VCaP (cell line): ENCODE data around the gene SLC11A2.

Experiments
- H3K27ac ChIP-seq: fragments of 450-650 bp; 2 replicates; pipeline ENCODE4 v1.5.1; 2017
- TF ChIP-seq, protein P1 (sequence below): fragments of 450-650 bp; conservative IDR thresholded peaks from 2 replicates; pipeline ENCODE4 v1.5.1; 2017; ENCODE audit warnings: mild to moderate bottlenecking, moderate library complexity

SLC11A2 gene

DNA sequence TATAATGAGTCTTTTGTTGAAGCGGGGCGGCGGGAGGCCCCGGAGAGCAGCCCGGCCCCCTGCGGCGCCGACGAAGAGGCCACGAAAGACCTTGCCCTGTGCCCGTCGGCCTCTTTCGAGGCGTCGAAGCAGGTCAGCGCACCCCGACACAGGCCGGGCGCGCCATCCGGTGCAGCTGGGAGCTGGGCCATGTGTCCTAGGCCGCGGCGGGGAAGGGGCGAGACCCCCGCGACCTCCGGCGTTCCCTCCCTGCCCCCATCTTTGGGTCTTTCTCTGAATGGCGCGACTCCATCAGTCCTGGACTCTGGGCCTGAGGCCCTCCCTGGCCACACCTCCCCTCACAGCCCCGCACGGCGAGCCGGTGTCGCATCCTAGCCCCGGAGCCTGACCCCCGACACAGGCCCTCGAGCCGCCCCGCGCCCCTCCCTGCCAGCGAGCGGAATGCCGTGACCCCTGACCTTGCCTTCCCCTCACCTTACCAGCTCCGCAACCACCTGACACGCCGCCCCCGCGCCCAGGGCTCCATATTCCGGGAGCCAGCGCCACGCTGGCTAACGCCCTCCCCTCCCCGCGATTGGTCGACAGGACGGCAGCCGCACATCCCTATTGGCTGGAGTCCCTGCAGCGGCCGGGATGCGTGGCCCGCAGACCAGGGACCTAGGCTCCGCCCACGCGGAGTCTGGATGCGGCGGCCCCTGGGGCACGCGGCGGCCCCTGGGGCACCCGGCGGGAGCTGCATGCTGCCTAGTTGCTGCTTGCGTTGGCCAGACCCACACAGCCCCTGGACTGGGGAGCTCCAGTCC, at the start of gene SLC11A2:
Gene SLC11A2, minus strand, starts transcription at position 549 of the 803 bp plus-strand sequence. CDS start 15,656 bp downstream, outside the sequence.
- TF ChIP-seq, protein P1, sequence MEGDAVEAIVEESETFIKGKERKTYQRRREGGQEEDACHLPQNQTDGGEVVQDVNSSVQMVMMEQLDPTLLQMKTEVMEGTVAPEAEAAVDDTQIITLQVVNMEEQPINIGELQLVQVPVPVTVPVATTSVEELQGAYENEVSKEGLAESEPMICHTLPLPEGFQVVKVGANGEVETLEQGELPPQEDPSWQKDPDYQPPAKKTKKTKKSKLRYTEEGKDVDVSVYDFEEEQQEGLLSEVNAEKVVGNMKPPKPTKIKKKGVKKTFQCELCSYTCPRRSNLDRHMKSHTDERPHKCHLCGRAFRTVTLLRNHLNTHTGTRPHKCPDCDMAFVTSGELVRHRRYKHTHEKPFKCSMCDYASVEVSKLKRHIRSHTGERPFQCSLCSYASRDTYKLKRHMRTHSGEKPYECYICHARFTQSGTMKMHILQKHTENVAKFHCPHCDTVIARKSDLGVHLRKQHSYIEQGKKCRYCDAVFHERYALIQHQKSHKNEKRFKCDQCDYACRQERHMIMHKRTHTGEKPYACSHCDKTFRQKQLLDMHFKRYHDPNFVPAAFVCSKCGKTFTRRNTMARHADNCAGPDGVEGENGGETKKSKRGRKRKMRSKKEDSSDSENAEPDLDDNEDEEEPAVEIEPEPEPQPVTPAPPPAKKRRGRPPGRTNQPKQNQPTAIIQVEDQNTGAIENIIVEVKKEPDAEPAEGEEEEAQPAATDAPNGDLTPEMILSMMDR = no peak
- peak within 1 kb of the TSS; percentile 99 for H3K27ac ChIP-seq

DNA sequence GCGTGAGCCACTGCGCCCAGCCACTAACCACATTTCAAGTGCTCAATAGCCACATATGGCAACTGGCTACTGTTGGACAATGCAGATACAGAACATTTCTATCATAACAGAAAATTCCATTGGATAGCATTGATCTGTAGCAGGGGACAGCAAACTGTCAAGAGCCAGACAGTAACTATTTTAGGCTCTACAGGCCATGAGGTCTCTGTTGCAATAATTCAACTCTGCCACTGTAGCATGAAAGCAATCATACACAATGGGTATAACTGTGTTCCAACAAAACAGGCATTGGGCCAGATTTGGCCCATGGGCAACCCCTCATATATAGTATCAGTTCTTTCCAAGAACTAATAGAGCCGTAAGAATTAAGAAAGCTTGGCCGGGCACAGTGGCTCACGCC, 49.2 kb upstream of the SLC11A2 start:
- TF ChIP-seq, protein P1 = no peak

DNA sequence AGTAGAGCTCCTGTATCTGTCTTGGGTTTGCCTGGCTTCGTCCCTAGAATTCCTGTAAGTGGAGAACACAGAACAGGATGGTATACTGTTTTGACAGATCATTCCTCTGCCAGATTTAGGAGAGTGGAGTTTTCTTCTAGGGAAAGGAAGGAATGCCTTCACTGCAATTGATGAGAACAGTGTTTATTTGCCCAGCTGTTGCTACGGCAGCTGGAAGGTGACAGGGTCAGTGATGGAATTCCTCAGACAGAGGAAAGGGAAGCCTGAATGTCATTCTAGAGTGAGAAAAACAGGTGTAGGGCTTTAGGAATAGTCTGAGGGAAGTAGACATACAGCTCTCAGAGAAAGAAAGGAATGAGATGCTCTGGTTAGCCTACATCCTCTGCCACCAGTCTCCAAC, 45.5 kb upstream of the SLC11A2 start:
- no peak overlapping the region for H3K27ac ChIP-seq
- TF ChIP-seq, protein P1 = no peak

More for the DNA sequence above, 49.2 kb upstream of the SLC11A2 start:
- no peak overlapping the region for H3K27ac ChIP-seq

DNA sequence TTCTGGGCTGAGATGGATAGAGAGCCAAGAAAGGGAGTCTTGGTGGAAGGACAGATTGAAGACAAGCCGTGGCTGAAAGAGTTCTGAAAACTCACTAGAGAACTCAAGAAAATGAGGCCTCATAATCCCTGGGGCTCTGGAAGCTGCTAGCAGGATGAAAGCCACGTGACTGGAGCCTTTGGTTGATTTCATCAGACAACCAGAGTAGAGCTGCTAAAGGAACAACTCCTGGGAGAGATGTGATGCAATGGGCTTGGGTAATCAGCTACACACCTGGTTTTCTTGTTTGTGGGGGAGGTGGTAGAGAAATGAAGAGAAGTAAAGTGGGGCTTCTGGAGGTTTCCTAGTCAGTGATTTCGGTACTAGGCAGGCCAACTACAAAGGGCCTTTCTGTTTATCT, 43.8 kb upstream of the SLC11A2 start:
- H3K27ac ChIP-seq = no peak overlapping the region

GRCh38 chr12:51067771-51068170, 41.6 kb upstream of the SLC11A2 start:
- TF ChIP-seq, protein P1 = no peak
- H3K27ac ChIP-seq = no peak overlapping the region

More for the DNA sequence above, 43.8 kb upstream of the SLC11A2 start:
- TF ChIP-seq, protein P1 = no peak

- no peak overlapping the region for H3K27ac ChIP-seq
- TF ChIP-seq, protein P1 = no peak
Measured at GRCh38 chr12:51067229-51067628, 41.0 kb upstream of the SLC11A2 start.

GRCh38 chr12:51065530-51065929, 39.3 kb upstream of the SLC11A2 start:
- H3K27ac ChIP-seq = peak overlapping the region; percentile 54
- TF ChIP-seq, protein P1 = no peak
